ENCODE results near the gene STAM.

DNA sequence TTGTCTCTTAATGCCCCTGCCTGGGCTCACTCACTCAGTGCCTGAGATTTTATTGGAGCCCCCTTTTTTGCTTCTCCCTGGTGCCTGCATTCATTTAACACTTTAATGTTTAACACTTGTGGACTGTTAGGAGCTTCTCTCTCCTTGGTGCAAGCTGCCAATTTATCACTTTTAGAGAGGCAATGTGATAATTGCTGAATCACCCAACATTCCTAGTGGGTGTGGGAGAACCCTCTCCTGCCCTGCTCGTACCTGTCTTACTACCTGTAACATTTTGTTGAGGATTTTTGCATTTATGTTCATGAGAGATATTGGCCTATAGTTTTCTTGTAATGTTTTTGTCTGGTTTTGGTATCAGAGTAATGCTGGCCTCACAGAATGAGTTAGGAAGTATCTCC lies 13.2 kb downstream of the STAM start:
- TF ChIP-seq, protein P1, sequence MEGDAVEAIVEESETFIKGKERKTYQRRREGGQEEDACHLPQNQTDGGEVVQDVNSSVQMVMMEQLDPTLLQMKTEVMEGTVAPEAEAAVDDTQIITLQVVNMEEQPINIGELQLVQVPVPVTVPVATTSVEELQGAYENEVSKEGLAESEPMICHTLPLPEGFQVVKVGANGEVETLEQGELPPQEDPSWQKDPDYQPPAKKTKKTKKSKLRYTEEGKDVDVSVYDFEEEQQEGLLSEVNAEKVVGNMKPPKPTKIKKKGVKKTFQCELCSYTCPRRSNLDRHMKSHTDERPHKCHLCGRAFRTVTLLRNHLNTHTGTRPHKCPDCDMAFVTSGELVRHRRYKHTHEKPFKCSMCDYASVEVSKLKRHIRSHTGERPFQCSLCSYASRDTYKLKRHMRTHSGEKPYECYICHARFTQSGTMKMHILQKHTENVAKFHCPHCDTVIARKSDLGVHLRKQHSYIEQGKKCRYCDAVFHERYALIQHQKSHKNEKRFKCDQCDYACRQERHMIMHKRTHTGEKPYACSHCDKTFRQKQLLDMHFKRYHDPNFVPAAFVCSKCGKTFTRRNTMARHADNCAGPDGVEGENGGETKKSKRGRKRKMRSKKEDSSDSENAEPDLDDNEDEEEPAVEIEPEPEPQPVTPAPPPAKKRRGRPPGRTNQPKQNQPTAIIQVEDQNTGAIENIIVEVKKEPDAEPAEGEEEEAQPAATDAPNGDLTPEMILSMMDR (conservative IDR thresholded peaks at IDR 0.05): no peak
- TF ChIP-seq EZH2 (IDR thresholded peaks at IDR 0.05; ENCODE audit: low read depth): no peak
